Skin of body (tissue), 2 donors: ENCODE results near the gene GNB1. TPM values are rescaled to one million over a fixed set of nuclear protein-coding genes. Genes with fewer than 3 reads are reported as not detected.
"Not testable (repeated sequence)": the region's sequence is repeated elsewhere in the genome, so short reads cannot be mapped to it uniquely, and the experiment has no call there.

Experiments
- DNase-seq: peaks from one replicate; lab custom pipeline; 2025; lab: John Stamatoyannopoulos, UW
- total RNA-seq: library from RNA; depleted of rRNA; stranded (reverse); fragments of >200 nt; gene quantifications from one replicate; pipeline ENCODE4 v1.2.3, GENCODE V29; 2014

GNB1 gene
- total RNA-seq, 1 donor from 2014 or later = 84.8 TPM

GRCh38 chr1:1861339-1861730, 29.6 kb downstream of the GNB1 start:
- no peak for DNase-seq

DNA sequence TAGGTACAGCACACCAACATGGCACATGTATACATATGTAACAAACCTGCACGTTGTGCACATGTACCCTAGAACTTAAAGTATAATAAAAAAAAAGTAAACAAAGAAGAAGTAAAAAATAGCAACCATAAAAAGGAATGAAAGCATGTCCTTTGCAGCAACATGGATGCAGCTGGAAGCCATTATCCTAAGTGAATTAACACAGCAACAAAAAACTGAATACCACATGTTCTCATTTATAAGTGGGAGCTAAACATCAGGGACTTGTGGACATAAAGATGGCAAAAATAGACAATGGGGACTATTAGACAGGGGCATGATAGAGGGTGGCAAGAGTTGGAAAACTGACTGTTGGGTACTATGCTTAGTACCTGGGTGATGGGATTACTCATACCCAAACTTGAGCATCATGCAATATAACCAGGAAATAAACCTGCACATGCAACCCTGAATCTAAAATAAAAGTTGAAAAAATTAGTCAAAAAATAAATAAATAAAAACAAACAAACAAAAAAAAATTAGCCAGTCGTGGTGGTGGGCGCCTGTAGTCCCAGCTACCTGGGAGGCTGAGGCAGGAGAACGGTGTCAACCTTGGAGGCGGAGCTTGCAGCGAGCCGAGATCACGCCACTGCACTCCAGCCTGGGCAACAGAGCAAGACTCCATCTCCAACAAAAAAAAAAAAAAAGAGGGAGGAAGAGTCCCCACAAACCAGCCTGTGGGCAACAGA, 30.8 kb downstream of the GNB1 start:
- peak; percentile 53 for DNase-seq

GRCh38 chr1:1858382-1859086, 32.4 kb downstream of the GNB1 start:
- peak; percentile 86 for DNase-seq

- DNase-seq = no peak
Measured at GRCh38 chr1:1857096-1857703, 33.7 kb downstream of the GNB1 start.

DNA sequence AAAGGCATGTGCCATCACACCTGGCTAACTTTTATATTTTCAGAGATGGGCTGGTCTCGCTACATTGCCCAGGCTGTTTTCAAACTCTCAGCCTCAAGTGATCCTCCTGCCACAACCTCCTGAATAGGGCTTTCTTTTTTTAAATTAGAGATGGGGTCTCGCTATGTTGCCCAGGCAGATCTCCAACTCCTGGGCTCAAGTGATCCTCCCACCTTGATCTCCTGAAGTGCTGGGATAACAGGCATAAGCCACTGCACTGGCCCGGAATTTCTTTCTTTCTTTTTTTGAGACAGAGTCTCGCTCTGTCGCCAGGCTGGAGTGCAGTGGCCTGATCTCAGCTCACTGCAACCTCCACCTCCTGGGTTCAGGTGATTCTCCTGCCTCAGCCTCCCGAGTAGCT, 34.7 kb downstream of the GNB1 start:
- DNase-seq = not testable (repeated sequence)

DNA sequence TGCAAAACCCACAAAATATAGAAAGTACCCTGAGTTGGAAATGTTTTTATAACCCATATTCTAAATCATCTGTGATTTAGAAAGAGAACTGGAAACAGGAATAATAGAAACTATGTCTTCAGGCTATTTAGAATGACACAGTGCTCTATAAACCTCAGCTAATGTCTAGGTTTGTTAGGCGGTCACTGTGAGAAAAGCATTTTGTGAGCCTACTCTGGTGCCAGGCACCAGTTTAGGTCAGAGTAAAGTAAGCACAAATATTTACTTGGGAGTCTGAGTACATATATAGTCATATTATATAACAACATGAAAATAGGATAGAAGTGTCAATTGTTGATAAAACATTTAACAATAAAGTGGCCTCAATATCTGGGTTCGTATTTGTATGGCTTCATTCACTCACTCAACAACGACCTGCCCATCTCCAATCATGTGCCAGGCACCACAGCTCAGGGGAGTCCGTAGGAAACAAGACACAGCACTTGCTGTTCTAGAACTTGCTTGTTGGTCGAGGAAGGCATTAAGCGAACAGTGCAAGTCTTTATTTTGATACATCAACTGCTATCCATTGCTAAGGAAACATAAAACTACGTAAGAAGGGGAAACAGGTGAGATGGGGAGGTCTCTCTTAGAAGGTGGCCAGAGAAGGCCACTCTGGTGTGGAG, 37.2 kb downstream of the GNB1 start:
- DNase-seq = no peak

DNA sequence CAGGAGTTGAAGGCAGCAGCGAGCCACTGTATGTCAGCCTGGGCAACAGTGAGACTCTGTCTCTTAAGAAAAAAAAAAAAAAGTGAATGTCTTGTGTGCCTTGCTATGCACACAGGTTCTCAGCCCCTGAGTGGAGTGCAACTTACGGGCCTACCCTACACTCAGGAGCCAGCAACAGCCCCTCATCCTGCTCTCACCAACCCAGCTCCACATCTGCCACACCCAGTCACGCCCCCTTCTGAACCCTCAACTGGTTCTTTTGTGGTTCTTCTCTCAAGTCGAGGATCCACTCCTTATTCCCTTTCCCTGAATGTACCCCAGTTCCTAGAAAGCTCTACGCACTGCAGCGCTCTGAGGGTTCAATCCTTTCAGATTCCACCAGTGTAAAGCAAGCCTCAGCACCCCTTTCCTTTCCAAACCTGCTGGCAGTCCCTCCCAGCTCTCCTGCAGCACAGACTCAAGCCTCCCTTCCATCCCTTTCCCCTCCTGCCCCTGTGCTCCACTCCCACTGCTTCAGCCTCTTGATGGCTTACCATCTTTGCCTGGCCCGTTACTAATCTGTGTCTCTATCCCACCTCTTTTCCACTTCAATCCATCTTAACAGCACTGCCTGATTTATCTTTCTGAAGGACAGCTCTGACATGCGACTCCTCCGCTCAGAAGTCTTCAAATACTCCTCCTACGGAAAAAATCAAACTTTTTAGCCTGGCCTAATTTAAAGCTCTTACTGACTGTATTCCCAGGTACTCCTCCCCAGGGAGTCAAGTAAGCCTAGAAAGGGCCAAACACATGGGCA, 38.1 kb downstream of the GNB1 start:
- no peak for DNase-seq

- no peak for DNase-seq
Measured at GRCh38 chr1:1847890-1848289, 43.0 kb downstream of the GNB1 start.

DNA sequence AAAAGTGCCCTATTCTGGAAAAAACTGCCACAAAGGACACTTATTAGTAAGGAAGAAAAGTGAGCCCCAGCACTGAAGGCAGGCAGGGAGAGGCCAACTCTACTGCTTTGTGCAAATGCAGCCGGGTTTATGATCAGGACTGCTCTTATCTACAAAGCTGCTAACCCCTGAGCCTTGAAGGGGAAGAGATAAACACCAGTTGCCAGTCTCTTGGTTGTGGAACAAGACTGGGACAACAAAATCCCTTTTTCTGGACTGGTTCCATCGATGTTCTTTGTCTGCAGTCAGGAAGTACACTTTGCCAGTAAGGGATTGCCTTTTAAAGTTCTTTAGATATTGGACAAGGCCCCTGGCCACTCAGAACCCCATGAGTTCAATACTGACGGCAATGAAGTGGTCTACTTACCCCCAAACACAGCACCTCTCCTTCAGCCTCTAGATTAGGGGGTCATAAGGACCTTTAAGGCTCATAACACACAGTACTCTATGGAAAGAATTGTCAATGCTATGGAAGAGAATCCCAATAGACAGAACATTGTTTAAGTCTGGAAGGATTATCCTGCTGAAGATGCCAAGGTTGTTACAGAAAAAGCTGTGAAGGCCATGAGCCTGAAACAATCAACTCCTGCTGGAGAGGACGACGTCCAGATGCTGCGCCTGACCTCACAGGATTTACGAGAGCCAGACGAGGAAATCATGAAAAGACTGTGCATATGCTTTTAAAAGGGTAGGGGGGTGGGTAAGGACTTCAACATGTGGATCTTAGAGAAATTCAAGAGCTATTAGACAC, 43.6 kb downstream of the GNB1 start:
- peak; percentile 67 for DNase-seq

DNA sequence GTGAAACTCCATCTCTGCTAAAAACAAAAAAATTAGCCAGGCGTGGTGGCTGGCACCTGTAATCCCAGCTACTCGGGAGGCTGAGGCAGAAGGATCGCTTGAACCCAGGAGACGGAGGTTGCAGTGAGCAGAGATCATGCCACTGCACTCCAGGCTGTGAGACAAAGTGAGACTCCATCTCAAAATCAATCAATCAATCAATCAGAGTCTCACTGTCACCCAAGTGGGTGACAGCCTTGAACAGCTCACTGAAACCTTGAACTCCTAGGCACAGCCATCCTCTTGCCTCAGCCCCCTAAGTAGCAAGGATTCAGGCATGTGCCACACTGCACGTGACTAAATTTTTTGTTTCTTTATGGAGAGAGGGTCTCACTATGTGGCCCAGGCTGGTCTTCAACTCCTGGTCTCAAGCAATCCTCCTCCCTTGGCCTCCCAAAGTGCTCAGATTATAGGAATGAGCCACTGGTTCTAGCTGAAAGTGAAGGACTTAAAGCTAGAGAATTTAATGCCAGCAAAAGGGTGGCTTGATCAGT, 44.4 kb downstream of the GNB1 start:
- DNase-seq = no peak

DNA sequence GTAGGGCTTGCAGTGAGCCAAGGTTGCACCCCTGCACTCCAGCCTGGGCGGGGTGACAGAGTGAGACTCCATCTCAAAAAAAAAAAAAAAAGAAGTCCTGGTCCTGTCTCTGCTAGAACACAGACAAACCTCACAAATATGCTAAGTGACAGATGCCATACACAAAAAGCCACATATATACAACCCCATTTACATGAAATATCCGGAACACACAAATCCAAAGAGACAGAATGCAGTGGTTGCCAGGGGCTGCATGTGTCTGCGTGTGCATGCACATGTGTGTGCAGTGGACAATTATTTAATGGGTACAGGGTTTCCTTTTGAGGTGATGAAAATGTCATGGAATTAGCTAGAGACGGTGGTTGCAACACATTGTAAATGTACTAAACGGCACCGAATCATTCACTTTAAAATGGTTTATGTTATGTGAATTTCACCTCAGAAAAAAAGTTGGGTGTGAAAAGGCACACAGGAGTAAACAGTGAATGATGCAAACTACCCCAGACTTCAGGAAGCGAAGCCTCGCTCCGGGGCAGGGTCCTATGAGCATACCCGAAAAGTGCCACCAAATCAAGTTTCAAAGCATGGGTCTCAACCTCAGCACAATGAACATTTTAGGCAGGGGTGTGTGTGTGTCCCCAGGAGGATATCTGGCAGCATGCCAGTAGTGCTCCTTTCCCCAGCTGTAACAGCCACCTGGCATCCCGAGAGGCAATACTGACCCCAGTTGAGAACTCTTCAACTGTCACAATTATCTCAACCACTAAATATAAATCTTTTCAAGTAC, 48.3 kb downstream of the GNB1 start:
- no peak for DNase-seq

DNA sequence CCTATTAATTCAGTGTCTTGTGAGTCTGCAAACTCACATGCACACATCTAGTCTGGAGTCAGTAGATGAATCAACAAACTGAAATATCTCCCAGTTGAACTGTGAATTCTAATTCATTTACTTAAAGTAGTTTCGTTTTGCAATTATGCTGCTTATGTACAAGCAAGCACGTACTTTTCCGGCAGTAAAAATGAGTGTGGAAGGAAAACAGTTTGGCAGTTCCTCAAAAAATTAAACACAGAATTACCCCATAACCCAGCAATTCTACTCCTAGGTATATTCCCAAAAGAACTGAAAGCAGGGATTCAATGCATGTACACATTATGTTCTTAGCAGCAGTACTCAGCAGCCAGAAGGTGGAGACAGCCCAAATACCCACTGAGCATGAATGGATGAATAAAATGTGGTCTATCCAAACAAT, 49.3 kb downstream of the GNB1 start:
- no peak for DNase-seq

GRCh38 chr1:1839311-1839965, 51.4 kb downstream of the GNB1 start:
- DNase-seq = no peak

DNA sequence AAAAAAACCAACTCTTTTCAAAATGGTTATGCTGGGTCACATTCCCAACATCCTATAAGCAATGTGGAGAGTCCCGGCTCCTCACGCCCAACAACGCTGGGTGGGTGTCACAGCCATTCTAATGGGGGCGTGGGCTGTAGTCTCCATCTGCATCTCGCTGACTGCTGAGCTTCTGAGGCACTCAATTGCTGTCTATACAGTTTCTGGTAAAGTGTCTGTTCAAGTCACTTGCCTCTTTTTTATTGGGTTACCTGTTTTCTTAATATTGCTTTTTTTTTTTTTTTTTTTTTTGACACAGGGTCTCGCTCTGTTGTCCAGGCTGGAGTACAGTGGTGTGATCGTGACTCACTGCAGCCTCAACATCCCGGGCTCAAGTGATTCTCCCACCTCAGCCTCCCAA, 54.8 kb downstream of the GNB1 start:
- no peak for DNase-seq

DNA sequence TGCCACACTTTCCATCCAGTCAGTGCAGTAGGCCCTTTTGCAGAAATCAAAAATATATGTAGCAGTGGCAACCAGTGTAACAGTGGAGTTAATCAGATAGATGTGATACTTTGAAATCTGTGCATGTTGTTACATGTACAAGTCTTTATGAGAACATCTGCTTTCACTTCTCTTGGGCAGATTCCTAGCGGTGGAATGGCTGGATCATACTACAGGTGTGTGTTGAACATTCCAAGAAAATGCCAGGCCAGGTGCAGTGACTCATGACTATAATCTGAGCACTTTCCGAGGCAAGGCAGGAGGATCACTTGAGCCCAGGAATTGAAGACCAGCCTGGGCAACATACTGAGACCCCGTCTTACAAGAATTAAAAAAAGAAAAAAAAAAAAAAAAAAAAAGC, 55.3 kb downstream of the GNB1 start:
- DNase-seq = no peak

GRCh38 chr1:1833916-1834325, 57.0 kb downstream of the GNB1 start:
- DNase-seq = no peak

DNA sequence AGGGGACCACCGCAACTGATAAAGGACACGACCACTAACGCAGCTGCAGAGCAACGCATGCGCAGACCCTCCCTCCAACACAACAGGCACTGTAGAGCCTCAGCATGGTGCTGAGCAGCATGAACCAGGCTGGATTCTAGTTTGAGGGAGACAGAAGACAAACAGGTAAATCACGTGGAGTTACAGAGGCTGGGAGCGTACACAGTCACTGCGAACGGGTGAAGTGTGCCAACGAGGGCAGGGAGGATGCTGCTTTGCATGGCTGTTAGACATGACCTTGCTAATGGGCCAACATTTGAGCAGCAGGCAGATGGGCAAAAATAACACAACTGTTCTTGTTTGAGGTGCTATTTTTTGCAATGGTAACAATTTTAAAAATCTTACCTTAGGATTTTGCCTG, 57.4 kb downstream of the GNB1 start:
- no peak for DNase-seq

- no peak for DNase-seq
Measured at GRCh38 chr1:1832820-1833219, 58.1 kb downstream of the GNB1 start.

DNA sequence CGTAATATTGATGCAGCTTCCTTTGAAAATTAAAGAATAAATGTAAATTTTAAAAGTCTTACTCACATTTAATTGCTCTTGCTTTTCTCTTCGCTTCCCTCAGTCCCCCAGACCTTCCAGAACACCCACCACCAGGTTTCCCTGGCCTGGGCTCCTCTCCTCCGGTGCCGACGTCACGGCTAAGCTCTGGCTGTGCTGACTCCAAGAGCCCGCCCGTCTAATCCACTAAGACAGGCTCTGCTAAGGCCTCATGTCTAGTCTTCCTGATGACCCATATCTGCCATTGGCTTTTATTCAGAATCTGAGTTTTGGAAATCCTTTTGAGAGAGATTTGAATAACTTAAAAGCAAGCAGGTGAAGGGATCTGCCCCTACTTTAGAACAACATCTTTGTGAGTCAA, 58.7 kb downstream of the GNB1 start:
- no peak for DNase-seq
